NOMO-1 treated with dmso at 0.1 percent for 144 hours (cell line): ENCODE data around the gene ZNF17.
A peak's percentile ranks its signal among the peaks of the same experiment; 100 is the strongest.
"Not testable (repeated sequence)": the region's sequence is repeated elsewhere in the genome, so short reads cannot be mapped to it uniquely, and the experiment has no call there.

Experiments
- DNase-seq: peaks from one replicate; lab custom pipeline; 2025; ENCODE audit not compliant: unreplicated experiment; lab: John Stamatoyannopoulos, UW

ZNF17 gene

DNA sequence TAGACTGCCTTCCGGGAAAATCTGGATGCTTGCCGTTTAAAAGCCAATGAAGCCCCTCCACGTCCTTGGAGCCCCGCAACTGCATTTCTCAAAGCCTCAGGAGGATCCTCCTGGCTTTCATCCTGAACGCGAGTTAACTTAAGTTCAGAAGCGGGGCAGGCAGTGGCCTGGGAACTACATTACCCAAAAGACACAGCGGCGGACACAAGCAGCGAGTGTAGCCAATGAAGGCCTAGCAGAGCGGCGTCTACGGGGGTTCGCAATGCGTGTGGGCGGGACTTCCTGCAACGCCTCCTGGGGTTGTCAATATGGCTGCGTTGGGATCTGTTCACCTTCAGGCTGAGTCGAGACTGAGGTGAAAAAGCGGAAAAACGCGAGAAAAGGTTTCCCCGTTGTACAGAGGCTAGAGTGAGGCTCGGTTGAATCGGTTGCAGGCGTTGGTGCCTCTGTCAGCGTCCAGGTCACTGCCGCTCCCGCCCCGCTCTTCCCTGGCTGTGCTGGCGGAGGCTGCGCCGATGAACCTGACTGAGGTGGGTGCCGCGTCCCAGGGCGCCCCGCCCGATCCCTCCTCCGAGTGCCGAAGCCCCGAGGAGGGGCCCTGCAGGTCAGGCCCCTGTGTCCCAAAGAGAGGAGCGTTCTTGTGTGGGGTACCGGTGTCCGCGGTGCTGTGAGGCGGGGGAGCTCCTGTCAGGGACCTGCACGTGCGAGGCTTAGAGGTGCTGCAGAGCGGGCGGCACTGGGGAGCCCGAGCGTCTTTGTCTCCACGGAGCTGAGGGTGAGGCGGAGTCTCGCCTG is at the start of gene ZNF17:
TSS of gene ZNF17 (plus strand) at position 285 of the 795 bp plus-strand sequence. CDS start 2,455 bp downstream, outside the sequence.
- peak; percentile 85 for DNase-seq

DNA sequence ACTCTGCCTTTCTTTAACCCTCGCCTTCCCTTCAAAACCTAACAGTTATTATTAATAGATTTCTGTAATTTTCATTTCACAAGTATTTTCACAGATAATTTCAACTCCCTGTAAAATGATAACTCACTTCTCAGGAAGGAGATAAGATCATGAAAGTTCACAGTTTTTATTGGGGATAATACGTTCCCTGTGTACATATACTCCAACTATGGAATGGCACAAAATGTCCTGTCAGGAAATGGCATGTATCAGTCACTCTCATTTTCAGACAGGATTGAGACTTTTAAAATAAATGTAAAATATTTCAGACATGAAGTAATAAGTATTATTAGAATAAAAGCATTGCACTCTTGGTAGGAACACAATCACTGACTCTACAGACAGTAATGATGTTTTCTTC is 48.5 kb upstream of the ZNF17 start:
- DNase-seq, result no peak

DNA sequence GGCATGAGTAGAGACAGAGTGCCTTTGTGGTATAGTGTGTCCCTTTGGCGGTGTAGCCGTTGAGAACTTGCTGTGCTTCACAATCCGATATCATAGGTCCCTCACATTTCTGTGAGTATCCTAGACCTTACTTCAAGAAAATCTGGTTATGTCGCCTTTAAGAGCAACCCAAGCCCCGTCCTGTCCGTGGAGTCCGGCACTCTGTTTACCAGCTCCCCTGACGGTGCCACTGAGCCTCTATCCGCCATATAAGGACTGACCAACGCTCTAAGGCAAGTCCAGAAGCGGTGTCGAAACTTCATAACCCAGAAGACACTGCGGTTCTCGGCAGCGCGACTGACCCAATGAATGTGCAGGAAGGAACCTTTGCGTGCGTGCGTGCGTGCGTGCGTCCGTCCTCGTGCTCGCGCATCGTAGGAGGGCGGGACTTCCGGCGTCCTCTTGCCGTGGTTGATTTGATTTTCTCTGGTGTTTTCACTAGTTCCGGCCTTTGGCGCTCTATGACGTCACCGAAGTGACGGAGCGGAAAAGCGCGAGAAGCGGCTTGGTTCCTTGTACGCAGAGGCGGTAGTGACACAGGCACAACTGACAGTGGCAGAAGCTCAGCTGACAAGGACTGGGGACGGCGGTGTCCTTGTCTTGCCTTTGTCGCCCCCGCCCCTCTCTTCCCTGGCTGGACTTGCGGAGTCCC is 47.8 kb upstream of the ZNF17 start, which contains the start of the genes TRAPPC2B and ZNF547:
TSS of gene TRAPPC2B (plus strand) at position 555 of the 691 bp plus-strand sequence. CDS start 1,283 bp downstream, outside the sequence.
TSS of gene ZNF547 (plus strand) at position 555 of the 691 bp plus-strand sequence. CDS start 5,005 bp downstream, outside the sequence.
- peak; percentile 94 for DNase-seq

DNA sequence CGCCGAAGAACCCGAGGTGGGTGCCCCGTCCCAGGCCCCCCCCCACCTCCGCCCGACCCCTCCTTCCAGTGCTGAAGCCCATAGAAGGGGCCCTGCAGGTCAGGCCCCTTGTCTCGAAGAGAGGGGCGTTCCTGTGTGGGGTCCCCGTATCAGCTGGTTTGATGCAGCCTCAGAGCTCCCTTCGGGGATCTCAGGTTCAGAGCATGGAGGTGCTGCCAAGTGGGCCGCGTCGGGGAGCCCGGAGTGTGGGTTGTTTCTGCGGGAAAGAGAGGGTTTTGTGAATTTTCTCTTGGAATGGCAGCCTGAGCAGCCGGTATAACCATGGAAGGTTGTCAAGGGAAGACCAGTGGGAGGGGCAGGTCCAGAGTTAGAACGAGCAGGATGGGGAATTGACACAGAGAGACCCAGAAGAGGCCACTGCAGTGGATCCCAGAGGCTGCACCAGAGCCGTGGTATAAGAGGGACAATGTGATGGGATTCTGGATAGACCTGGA is 47.2 kb upstream of the ZNF17 start:
- DNase-seq, result no peak

DNA sequence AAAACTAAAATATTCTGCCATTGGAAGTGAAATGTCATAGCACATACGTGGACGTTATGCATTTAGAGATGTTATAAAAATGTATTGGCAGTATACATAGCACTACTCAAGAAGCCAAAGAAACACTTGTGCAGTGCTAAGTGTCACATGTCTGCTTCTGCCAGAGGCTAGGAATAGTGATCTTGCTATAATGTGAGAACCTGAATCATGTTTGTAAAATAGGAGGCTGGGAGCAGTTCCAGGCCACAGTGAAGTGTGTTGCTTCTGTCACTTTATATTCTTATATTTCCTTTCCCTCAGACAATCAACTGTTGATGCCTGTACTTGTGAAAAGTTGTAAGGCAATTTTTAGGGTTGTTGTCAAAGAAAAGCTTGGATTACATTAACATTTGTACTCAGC is 44.2 kb upstream of the ZNF17 start:
- no peak for DNase-seq

DNA sequence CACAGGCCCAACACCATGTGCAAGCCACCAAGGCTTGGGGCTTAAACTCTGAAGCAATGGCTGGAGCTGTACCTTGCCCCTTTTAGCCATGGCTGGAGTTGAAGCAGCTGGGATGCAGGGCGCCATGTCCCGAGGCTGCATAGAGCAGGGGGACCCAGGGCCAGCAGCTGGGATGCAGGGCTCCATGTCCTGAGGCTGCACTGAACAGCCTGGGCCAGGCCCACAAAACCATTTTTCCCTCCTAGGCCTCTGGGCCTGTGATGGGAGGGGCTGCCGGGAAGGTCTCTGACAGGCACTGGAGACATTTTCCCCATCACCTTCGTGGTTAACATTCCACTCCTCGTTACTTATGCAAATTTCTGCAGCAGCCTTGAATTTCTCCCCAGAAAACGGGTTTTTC is 36.8 kb upstream of the ZNF17 start:
- no peak for DNase-seq

DNA sequence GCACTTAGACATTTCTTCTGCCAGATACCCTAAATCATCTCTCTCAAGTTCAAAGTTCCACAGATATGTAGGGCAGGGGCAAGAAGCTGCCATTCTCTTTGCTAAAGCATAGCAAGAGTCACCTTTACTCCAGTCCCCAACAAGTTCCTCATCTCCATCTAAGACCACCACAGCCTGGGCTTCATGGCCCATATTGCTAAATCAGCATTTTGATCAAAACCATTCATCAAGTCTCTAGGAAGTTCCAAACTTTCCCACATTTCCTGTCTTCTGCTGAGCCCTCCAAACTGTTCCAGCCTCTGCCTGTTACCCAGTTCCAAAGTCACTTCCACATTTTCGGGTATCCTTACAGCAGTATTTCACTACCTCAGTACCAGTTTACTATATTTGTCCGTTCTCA is 36.3 kb upstream of the ZNF17 start:
- not testable (repeated sequence) for DNase-seq

DNA sequence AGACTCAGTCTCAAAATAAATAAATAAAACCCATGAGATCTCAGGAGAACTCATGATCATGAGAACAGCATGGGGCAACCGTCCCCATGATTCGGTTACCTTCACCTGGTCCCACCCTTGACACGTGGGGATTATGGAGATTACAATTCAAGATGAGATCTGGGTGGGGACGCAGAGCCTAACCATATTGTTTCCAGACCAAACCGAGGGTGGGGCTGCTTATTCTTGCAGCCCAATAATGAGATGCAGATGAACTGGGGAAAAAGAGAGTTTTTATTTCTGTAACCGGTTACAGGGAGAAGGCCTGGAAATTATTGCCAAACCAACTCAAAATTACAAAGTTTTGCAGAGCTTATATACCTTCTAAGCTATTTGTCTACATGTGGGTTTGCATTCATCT is 34.8 kb upstream of the ZNF17 start:
- DNase-seq, result no peak

DNA sequence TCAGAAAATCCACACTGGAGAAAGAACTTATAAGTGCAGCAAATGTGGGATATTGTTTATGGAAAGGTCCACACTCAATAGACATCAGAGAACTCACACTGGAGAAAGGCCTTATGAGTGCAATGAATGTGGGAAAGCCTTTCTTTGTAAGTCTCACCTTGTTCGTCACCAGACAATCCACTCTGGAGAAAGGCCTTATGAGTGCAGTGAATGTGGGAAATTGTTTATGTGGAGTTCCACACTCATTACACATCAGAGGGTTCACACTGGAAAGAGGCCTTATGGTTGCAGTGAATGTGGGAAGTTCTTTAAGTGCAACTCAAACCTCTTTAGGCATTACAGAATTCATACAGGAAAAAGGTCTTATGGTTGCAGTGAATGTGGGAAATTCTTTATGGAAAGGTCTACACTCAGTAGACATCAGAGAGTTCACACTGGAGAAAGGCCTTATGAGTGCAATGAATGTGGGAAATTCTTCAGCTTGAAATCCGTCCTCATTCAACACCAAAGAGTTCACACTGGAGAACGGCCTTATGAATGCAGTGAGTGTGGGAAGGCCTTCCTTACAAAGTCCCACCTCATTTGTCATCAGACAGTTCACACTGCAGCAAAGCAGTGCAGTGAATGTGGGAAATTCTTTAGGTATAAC is 33.3 kb upstream of the ZNF17 start:
- DNase-seq, result no peak

DNA sequence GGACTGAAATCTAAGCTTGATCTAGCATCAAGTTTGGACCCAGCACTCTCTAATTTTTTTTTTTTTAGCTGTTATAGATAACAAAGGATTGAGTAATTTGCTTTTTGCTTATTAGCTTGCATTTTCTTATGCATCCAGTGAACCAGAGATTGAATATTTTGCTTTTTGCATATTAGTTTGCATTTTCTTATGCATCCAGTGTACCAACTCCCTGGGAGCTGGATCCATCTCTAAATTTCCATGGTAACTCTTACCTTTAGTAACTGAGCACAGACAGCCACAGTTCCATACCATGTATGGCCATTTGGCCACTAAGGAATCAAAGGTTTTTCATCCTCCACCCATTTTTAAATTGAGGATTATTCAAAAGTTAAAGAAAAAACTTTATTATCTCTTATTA is 30.0 kb upstream of the ZNF17 start:
- no peak for DNase-seq

DNA sequence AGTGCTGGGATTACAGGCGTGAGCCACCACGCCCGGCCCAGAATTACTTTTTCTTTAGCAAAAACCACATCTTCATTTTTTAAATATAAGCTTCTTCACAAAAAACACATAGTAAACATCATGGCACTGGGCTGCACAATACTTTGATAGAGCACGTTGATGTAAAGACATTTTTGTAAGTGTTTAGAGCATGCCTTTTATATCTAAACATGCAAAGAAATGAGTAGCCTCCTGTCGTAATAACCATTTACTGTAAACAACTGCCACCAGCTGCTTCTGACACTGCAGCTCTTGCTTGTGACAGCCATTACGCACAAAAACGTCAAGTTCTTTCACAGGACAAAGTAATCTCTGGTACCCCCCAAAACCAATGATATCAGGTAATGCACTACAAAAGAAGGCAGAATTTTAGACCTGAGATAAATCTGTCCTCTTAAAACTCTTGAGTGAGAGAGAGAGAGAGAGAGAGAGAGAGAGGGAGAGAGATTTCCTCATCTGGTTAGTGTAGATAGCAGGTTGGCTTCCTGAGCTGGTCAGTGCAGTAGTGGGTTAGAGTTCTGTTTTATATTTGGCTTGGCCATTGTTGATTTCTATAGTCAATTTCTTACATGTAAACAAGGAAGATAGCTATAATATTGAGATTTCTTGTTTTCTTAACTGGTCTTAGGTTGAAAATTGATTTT is 28.0 kb upstream of the ZNF17 start:
- DNase-seq, result no peak

DNA sequence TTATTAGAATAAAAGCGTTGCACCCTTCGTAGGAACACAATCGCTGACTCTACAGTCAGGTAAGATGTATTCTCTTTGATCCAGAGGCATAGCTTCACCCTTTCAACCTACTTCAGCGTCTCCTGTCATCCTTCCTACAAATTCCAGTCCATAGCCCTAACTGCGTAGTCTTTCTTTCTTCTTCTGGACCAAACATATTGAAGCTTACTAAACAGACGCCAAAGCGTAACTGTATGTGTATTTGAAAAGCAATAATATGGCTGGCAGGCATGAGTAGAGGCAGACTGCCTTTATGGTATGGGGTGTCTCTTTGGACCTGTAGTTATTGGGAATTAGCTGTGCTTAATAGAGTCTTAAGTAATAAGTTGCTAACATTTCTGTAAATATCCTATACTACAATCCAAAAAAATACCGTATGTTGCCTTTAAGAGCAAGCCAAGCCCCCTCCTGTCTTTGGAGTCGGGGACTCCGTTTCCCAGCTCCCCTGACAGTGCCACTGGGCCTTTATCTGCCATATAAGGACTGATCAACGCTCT is 21.7 kb upstream of the ZNF17 start:
- DNase-seq, result no peak

DNA sequence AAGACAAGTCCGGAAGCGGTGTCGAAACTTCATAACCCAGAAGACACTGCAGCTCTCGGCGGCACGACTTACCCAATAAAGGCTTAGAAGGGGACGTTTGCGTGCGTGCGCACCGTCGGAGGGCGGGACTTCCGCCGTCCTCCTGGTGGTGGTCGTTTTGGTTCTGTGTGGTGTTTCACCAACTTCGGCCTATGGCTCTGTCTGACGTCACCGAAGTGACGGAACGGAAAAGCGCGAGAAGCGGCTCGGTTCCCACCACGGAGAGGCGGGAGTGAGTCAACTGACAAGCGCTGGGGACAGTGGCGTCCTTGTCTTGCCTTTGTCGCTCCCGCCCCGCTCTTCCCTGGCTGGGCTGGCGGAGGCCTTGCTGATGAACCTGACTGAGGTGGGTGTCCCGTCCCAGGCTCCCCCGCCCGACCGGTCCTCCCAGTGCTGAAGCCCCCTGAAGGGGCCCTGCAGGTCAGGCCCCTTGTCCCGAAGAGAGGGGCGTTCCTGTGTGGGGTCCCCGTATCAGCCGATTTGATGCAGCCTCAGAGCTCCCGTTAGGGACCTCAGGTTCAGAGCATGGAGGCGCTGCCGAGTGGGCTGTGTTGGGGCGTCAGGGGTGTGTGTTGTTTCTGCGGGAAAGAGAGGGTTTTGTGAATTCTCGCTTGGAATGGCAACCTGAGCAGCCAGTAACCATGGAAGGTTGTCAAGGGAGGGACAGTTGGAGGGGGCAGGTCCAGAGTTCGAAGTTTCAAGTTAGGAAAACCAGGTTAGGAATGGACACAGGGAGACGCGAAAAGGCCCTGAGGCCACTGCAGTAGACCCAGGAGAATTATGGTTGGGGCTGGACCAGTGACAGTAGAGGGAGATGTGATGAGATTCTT is 21.0 kb upstream of the ZNF17 start, which contains the start of gene ZNF548:
TSS of gene ZNF548 (plus strand) at position 125 of the 869 bp plus-strand sequence. CDS start at position 371, 246 bp downstream.
- peak; percentile 95 for DNase-seq

DNA sequence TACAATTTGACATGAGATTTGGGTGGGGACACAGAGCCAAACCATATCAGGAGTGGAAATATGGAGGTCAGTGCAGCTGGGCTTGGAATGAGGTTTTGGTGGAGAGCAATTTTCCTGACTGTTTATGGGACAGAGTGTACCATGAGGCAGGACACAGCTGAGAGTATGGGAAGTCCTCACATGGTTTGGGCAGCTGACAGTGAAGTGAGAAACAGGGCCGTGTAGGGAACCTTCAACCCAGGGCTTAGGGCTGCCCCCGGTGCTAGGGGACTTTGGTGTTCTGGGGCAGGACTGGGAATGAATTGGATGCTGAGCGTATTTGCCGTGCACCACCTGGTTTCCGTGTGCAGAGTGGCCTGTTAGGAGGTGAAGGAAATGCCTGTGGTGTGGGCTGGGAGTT is 15.3 kb upstream of the ZNF17 start:
- DNase-seq, result no peak

DNA sequence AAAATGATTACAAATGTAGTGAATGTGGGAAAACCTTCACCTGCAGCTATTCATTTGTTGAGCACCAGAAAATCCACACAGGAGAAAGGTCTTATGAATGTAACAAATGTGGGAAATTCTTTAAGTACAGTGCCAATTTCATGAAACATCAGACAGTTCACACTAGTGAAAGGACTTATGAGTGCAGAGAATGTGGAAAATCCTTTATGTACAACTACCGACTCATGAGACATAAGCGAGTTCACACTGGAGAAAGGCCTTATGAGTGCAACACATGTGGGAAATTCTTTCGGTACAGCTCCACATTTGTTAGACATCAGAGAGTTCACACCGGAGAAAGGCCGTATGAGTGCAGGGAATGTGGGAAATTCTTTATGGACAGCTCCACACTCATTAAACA is 12.1 kb upstream of the ZNF17 start:
- DNase-seq, result no peak

DNA sequence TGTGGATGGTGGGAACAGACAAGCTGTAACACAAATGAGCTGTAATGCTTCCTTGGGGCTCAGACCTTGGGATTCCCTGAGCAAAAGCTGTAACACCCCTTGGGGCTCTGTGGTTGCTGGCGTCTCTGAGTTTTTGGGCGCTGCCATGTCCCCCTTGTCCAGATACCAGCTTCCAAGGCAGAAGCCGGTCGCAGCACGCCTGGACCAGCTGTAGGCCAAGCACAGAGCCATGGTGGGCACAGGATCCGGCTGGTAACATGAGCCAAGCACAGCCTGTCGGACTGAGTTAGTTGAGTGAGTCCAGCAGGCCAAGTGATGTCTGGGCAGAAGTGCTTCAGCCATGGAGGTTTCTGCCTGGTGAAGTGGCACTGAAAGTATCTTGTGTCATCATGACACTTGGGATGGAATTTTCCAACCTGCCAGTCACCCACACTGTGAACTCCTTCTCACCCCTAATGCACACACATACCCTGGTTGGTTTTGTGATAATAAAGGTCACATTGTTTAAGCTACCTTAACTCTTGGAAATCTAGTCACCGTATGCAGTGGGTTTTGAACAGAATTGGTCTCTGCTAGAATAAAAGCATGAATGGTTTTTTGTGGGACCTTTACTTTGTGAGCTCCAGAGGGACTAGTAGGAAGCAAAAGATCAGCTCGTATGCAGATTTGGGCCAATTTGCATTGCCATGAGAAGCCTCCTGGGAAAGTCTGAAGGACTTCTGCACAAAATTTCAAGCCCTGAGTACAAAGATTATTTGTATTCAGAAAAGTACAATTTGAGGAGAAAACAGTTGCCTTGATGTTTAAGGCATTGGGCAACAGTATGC is 7.0 kb upstream of the ZNF17 start:
- DNase-seq, result no peak

DNA sequence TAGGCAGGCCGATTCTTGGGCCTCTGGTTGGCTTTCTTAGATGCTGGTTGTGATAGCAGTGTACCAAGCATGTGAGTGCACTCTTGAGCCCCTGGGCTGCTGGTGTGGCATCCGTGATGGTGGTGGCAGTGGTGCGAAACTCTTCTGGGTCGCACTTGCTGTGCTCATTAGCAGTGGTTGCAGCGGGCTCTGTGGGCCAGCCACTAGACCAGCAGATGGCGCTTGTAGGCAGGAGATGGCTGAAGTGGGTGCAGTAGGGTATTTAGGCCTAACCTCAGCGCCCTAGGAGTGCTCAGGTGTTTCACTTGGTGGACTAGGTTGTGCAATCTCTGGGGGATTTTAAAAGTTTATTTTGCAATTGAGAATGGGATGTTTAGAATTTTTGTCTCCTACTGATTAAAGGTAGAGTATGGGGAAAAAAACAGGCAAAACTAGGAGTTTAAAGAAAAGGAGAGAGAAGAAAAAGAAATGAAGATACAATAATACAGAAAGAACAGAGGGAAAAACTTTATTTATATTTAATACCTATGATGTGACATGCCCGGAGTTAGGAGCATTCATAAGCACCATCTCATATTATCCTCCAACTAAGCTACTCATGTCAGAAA is 4.3 kb upstream of the ZNF17 start:
- DNase-seq, result peak; percentile 16

DNA sequence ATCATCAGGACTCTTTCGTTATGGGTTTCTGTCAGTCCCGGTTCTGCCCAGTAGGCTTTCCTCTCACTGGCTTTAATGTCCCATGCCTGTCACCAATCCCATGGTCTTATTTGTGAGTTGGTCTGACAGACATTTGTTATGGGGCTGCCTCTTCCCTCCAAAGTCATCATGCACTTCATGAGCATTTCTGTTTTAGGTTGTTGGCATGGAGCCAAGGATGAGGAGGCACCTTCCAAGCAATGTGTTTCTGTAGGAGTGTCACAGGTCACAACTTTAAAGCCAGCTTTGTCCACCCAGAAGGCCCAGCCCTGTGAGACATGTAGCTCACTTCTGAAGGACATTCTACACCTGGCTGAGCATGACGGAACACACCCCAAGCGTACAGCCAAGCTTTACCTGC is 8.5 kb downstream of the ZNF17 start:
- DNase-seq, result no peak
